ENCODE measurements around the gene KCNT2. TPM values are rescaled to one million over a fixed set of nuclear protein-coding genes. Genes with fewer than 3 reads are reported as not detected.

Gene KCNT2
- total and polyA plus RNA-seq, 9 of the 15 experiments (the other 6 are each of a cell fraction or from before 2014, with no cell fraction given), result 0.13 to 0.73 (median 0.28) TPM

DNA sequence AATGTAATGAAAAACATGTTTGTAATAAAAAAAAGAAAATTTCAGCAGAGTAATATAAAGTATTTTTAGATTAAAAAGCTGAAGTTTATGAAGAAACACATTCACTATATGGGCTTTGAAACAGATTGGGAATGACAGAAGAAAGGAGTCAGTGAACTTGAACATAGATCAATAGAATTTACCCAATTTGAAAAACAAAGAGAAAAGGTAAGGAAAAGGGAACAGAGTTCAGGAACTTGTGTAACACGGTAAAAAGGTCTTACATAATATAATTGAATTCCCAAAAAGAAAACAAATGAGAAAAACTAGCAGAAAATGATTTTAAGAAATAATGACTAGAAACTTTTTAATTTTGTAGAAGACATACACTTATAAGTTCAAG, 206.8 kb downstream of the KCNT2 start:
- H3K9me1 ChIP-seq (ENCODE audit: control insufficient read depth, insufficient read depth, low read length), result no peaks in the 10 kb centered on the region
- FAIRE-seq (no peak), ATAC-seq (no peak), DNase-seq (ENCODE audit: extremely low read depth in 1 of 4, low spot score in 3 of 4) (no peak)
- BruUV-seq (replicated peaks), result no TSS peak
- no peaks in the 10 kb centered on the region; a peak in 1 of 5 replicates for H3K4me1 ChIP-seq (replicated peaks in 1 of 2; ENCODE audit: control insufficient read depth in 2 of 2, insufficient read depth in 2 of 2, low read length in 2 of 2)
- 0% methylated on average over 1 of the region's 1 CpG for WGBS (ENCODE audit: insufficient coverage, low coverage, missing lambda C conversion rate)
- H3K79me2 ChIP-seq (ENCODE audit: control insufficient read depth, insufficient read depth, low read length), result no peaks in the 10 kb centered on the region
- no peak overlapping the region for H3K9ac ChIP-seq (ENCODE audit: insufficient read depth in 1 of 2, low read depth in 2 of 2, low read length in 2 of 2)
- no peaks in the 10 kb centered on the region for H3K36me3 ChIP-seq (ENCODE audit: control insufficient read depth, insufficient read depth, low read length)
- no peak overlapping the region for H3K27ac ChIP-seq (ENCODE audit: extremely low read depth, low read depth, low read length)
- in situ Hi-C loops (cut with MboI) (no loop called here), intact Hi-C loops (cut with micrococcal nuclease) (no loop called here)
- POLR2A ChIA-PET, result no interaction called here
- CTCF ChIA-PET (ENCODE audit: low intra/inter-chr PET ratio), result no interaction called here
- no peaks in the 10 kb centered on the region for H3K27me3 ChIP-seq (ENCODE audit: control insufficient read depth in 2 of 2, insufficient read depth in 2 of 2, low read length in 2 of 2)
- H4K20me1 ChIP-seq (replicated peaks; ENCODE audit: control insufficient read depth, insufficient read depth, low read length), result no peaks in the 10 kb centered on the region
- H3K9me3 ChIP-seq (replicated peaks; ENCODE audit: control insufficient read depth, insufficient read depth, low read depth, low read length), result no peaks in the 10 kb centered on the region
- H3K4me2 ChIP-seq (ENCODE audit: insufficient read depth, low read length), result no peak overlapping the region
- H2AFZ ChIP-seq (ENCODE audit: low read depth, low read length), result no peak overlapping the region
- H3K4me3 ChIP-seq, result no peak overlapping the region
- no peak for TF ChIP-seq SIN3A (IDR thresholded peaks at IDR 0.05; ENCODE audit: borderline replicate concordance in 2 of 2, control insufficient read depth in 1 of 2, low read depth in 2 of 2, low read length in 2 of 2)
- TF ChIP-seq SMAD2 (IDR thresholded peaks at IDR 0.05; ENCODE audit: low read depth, low read length), result no peak
- no peak for TF ChIP-seq ZNF140 (CRISPR knock-in tag; IDR thresholded peaks at IDR 0.05)
- TF ChIP-seq SNAPC5 (CRISPR knock-in tag; IDR thresholded peaks at IDR 0.05), result no peak
- TF ChIP-seq CEBPG (CRISPR knock-in tag; IDR thresholded peaks at IDR 0.05), result no peak
- no peak for TF ChIP-seq CEBPG (tag; conservative IDR thresholded peaks at IDR 0.05 in 1 of 2, IDR thresholded peaks at IDR 0.05 in 1 of 2)
- TF ChIP-seq, protein P1, sequence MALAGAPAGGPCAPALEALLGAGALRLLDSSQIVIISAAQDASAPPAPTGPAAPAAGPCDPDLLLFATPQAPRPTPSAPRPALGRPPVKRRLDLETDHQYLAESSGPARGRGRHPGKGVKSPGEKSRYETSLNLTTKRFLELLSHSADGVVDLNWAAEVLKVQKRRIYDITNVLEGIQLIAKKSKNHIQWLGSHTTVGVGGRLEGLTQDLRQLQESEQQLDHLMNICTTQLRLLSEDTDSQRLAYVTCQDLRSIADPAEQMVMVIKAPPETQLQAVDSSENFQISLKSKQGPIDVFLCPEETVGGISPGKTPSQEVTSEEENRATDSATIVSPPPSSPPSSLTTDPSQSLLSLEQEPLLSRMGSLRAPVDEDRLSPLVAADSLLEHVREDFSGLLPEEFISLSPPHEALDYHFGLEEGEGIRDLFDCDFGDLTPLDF (CRISPR knock-in tag; IDR thresholded peaks at IDR 0.05), result no peak
- TF ChIP-seq KLF16 (IDR thresholded peaks at IDR 0.05), result no peak
- TF ChIP-seq TFAM (CRISPR knock-in tag; conservative IDR thresholded peaks at IDR 0.05), result no peak
- TF ChIP-seq ZNF3 (CRISPR knock-in tag; IDR thresholded peaks at IDR 0.05), result no peak
- TF ChIP-seq ATF6 (CRISPR knock-in tag; IDR thresholded peaks at IDR 0.05), result no peak
- TF ChIP-seq TRIM24 (IDR thresholded peaks at IDR 0.05), result no peak
- no peak for TF ChIP-seq ZNF57 (CRISPR knock-in tag; IDR thresholded peaks at IDR 0.05)
- no peak for TF ChIP-seq ELF2 (CRISPR knock-in tag; IDR thresholded peaks at IDR 0.05)
- no peak for TF ChIP-seq BACH1 (tag; IDR thresholded peaks at IDR 0.05)
- no peak for TF ChIP-seq CREBBP (IDR thresholded peaks at IDR 0.05; ENCODE audit: low read depth, low read length)
- no peak for TF ChIP-seq ZNF311 (CRISPR knock-in tag; IDR thresholded peaks at IDR 0.05)
- TF ChIP-seq ESRRA (IDR thresholded peaks at IDR 0.05; ENCODE audit: borderline replicate concordance, low read depth), result no peak
- no peak for TF ChIP-seq ZBTB2 (IDR thresholded peaks at IDR 0.05)
- TF ChIP-seq GTF2E2 (tag; IDR thresholded peaks at IDR 0.05), result no peak
